GM19193 (cell line): ENCODE data around the gene VDR.

ENCODE experiments used
- POLR2A ChIP-seq: IDR thresholded peaks from 4 replicates; pipeline ENCODE4 v1.6.1; 2011; ENCODE audit not compliant: insufficient read depth, insufficient read length; ENCODE audit errors: extremely low read depth

VDR gene

GRCh38 chr12:47940773-47941474 lies 36.1 kb upstream of the VDR start:
- no peak for TF ChIP-seq POLR2A

- TF ChIP-seq POLR2A: no peak
Measured at GRCh38 chr12:47939009-47939601, 34.3 kb upstream of the VDR start.

- TF ChIP-seq POLR2A: no peak
Measured at GRCh38 chr12:47938594-47938993, 33.8 kb upstream of the VDR start.

- no peak for TF ChIP-seq POLR2A
Measured at GRCh38 chr12:47938093-47938492, 33.3 kb upstream of the VDR start.

- no peak for TF ChIP-seq POLR2A
Measured at GRCh38 chr12:47935184-47935583, 30.4 kb upstream of the VDR start.

- no peak for TF ChIP-seq POLR2A
Measured at GRCh38 chr12:47931187-47931586, 26.4 kb upstream of the VDR start.

GRCh38 chr12:47930634-47931033 lies 25.8 kb upstream of the VDR start:
- no peak for TF ChIP-seq POLR2A

- no peak for TF ChIP-seq POLR2A
Measured at GRCh38 chr12:47927346-47927745, 22.6 kb upstream of the VDR start.

GRCh38 chr12:47921907-47922306 lies 17.1 kb upstream of the VDR start:
- TF ChIP-seq POLR2A: no peak

GRCh38 chr12:47920913-47921312 lies 16.1 kb upstream of the VDR start:
- TF ChIP-seq POLR2A: no peak

GRCh38 chr12:47913081-47913480 lies 8.3 kb upstream of the VDR start:
- TF ChIP-seq POLR2A: no peak

- no peak for TF ChIP-seq POLR2A
Measured at GRCh38 chr12:47912556-47912955, 7.8 kb upstream of the VDR start.

- TF ChIP-seq POLR2A: no peak
Measured at GRCh38 chr12:47910981-47911380, 6.2 kb upstream of the VDR start.

- no peak for TF ChIP-seq POLR2A
Measured at GRCh38 chr12:47910486-47910885, 5.7 kb upstream of the VDR start.

GRCh38 chr12:47909839-47910465 lies 5.2 kb upstream of the VDR start:
- no peak for TF ChIP-seq POLR2A

GRCh38 chr12:47908738-47909137 lies 3.9 kb upstream of the VDR start:
- no peak for TF ChIP-seq POLR2A

GRCh38 chr12:47907851-47908454 lies 3.2 kb upstream of the VDR start:
- TF ChIP-seq POLR2A: no peak
